SK-N-SH (cell line): ENCODE results near the gene ZSWIM3. TPM values are rescaled to one million over a fixed set of nuclear protein-coding genes. Genes with fewer than 3 reads are reported as not detected.

Source experiments
- CTCF ChIA-PET: fragments of 300-600, 350-600 bp; formaldehyde crosslinking; extraction: SDS; loops from one replicate; lab custom pipeline; 2021; lab: Yijun Ruan, JAX
- POLR2A ChIA-PET: fragments of 350-600 bp; sonication (Branson Sonifier 250); formaldehyde crosslinking; extraction: SDS; loops from one replicate; lab custom pipeline; 2020; ENCODE audit warnings: antibody characterized with exemption, inconsistent platforms; lab: Yijun Ruan, JAX
- DNase-seq: peaks from one replicate; pipeline ENCODE4 v3.0.0; 2012
- H2AFZ ChIP-seq: fragments of 200-600 bp; sonication (generic); 2 replicates; pipeline ENCODE4 v1.8.1; 2016; ENCODE audit warnings: antibody characterized with exemption, mild to moderate bottlenecking, low read depth
- H3F3A ChIP-seq: fragments of 200-600 bp; sonication (generic); replicated peaks from 2 replicates; pipeline ENCODE3; 2016; ENCODE audit warnings: antibody characterized with exemption, mild to moderate bottlenecking; ENCODE audit not compliant: insufficient read depth
- H3K27ac ChIP-seq, 2 experiments: fragments of 200-500 bp in 1 of 2; fragments of 200-600 bp in 1 of 2; sonication (Bioruptor generic) in 1 of 2; sonication (generic), shearing (Covaris generic) in 1 of 2; 2 replicates each; pipeline versions ENCODE4 v1.5.1 to v1.6.1; 2014 to 2016; ENCODE audit warnings: low read depth in 2 of 2, inconsistent platforms in 1 of 2, low read length in 1 of 2, mild to moderate bottlenecking in 1 of 2, mixed read lengths in 1 of 2
- H3K27me3 ChIP-seq: fragments of 200-600 bp; sonication (generic), shearing (Covaris generic); 2 replicates; pipeline ENCODE4 v1.6.1; 2016; ENCODE audit warnings: mixed run types; ENCODE audit not compliant: insufficient read depth
- H3K36me3 ChIP-seq, 2 experiments: fragments of 200-500 bp in 1 of 2; fragments of 200-600 bp in 1 of 2; sonication (Bioruptor generic) in 1 of 2; sonication (generic) in 1 of 2; replicated peaks in 1 of 2; 2 replicates each; pipeline versions ENCODE3 to v1.5.1; 2014 to 2016; ENCODE audit warnings: low read length in 1 of 2, mild to moderate bottlenecking in 1 of 2; ENCODE audit not compliant: insufficient read depth in 2 of 2, control insufficient read depth in 1 of 2
- H3K4me1 ChIP-seq, 2 experiments: fragments of 200-500 bp in 1 of 2; fragments of 200-600 bp in 1 of 2; sonication (Bioruptor generic) in 1 of 2; sonication (generic), shearing (Covaris generic) in 1 of 2; 2 replicates each; pipeline versions ENCODE4 v1.5.1 to v1.6.1; 2014 to 2016; ENCODE audit warnings: low read depth in 1 of 2, low read length in 1 of 2, mixed run types in 1 of 2; ENCODE audit not compliant: insufficient read depth in 2 of 2, control insufficient read depth in 1 of 2
- H3K4me2 ChIP-seq: fragments of 200-600 bp; sonication (generic), shearing (Covaris generic); 2 replicates; pipeline ENCODE4 v1.6.1; 2017; ENCODE audit warnings: mixed run types
- H3K4me3 ChIP-seq, 2 experiments: fragments of 200-500 bp in 1 of 2; fragments of 200-600 bp in 1 of 2; sonication (Bioruptor generic) in 1 of 2; sonication (generic), shearing (Covaris generic) in 1 of 2; 2 replicates each; pipeline versions ENCODE4 v1.5.1 to v1.8.1; 2014 to 2016; ENCODE audit warnings: low read depth in 2 of 2, inconsistent platforms in 1 of 2, low read length in 1 of 2, mild to moderate bottlenecking in 1 of 2, mixed read lengths in 1 of 2, moderate library complexity in 1 of 2
- H3K79me2 ChIP-seq: fragments of 200-600 bp; sonication (generic); 2 replicates; pipeline ENCODE4 v1.8.1; 2017; ENCODE audit warnings: mild to moderate bottlenecking; ENCODE audit not compliant: insufficient read depth
- H3K9ac ChIP-seq: fragments of 200-600 bp; sonication (generic); 2 replicates; pipeline ENCODE4 v1.6.1; 2017; ENCODE audit warnings: mixed run types
- H3K9me2 ChIP-seq: fragments of 200-600 bp; sonication (generic); 2 replicates; pipeline ENCODE4 v1.6.1; 2017; ENCODE audit warnings: mixed run types
- H3K9me3 ChIP-seq: fragments of 200-600 bp; sonication (generic); 2 replicates; pipeline ENCODE4 v1.6.1; 2017; ENCODE audit warnings: mixed run types, mild to moderate bottlenecking, moderate library complexity
- H4K20me1 ChIP-seq: fragments of 200-600 bp; sonication (generic); 2 replicates; pipeline ENCODE4 v1.6.1; 2017; ENCODE audit warnings: mild to moderate bottlenecking, mixed run types; ENCODE audit not compliant: insufficient read depth
- ELF1 ChIP-seq: IDR thresholded peaks from 2 replicates; pipeline ENCODE4 v1.4.0; 2012
- EP300 ChIP-seq, 2 experiments: IDR thresholded peaks; 2 replicates each; pipeline versions ENCODE4 v1.4.0 to v1.6.1; 2012; ENCODE audit warnings: borderline replicate concordance in 1 of 2, low read depth in 1 of 2, low read length in 1 of 2
- EZH2phosphoT487 ChIP-seq: fragments of 200-600 bp; sonication (generic); IDR thresholded peaks from 2 replicates; pipeline ENCODE4 v1.6.1; 2017; ENCODE audit warnings: low read depth, mixed run types, mild to moderate bottlenecking, antibody characterized with exemption, moderate library complexity, borderline replicate concordance
- FOSL2 ChIP-seq: IDR thresholded peaks from 2 replicates; pipeline ENCODE4 v1.4.0; 2012; ENCODE audit warnings: low read depth, mild to moderate bottlenecking, moderate library complexity, borderline replicate concordance
- FOXJ3 ChIP-seq: sonication (generic); formaldehyde crosslinking; IDR thresholded peaks from 2 replicates; pipeline ENCODE4 v1.5.1; 2020; ENCODE audit warnings: mild to moderate bottlenecking, missing genetic modification reagents
- FOXM1 ChIP-seq: IDR thresholded peaks from 2 replicates; pipeline ENCODE4 v1.4.0; 2012; ENCODE audit warnings: low read depth, mild to moderate bottlenecking
- JUND ChIP-seq: IDR thresholded peaks from 2 replicates; pipeline ENCODE4 v1.4.0; 2012
- MAX ChIP-seq: IDR thresholded peaks from 2 replicates; pipeline ENCODE4 v1.4.0; 2012; ENCODE audit warnings: low read depth
- MEF2A ChIP-seq: IDR thresholded peaks from 2 replicates; pipeline ENCODE4 v1.4.0; 2012; ENCODE audit warnings: low read depth, borderline replicate concordance
- MXI1 ChIP-seq: IDR thresholded peaks from 2 replicates; pipeline ENCODE4 v1.6.1; 2012; ENCODE audit warnings: mild to moderate bottlenecking, low read depth, low read length, improper control_type of control experiment
- NRF1 ChIP-seq: IDR thresholded peaks from 2 replicates; pipeline ENCODE4 v1.6.1; 2012; ENCODE audit warnings: low read depth, mild to moderate bottlenecking, low read length
- PBX3 ChIP-seq: IDR thresholded peaks from 2 replicates; pipeline ENCODE4; 2012
- POLR2AphosphoS5 ChIP-seq: IDR thresholded peaks from 2 replicates; pipeline ENCODE4 v1.6.1; 2012; ENCODE audit warnings: low read depth, low read length
- RAD21 ChIP-seq: IDR thresholded peaks from 2 replicates; pipeline ENCODE4 v1.6.1; 2012; ENCODE audit warnings: mild to moderate bottlenecking, low read length
- RCOR1 ChIP-seq: fragments of 150-350 bp; IDR thresholded peaks from 2 replicates; pipeline ENCODE4 v1.6.1; 2017; ENCODE audit warnings: antibody characterized with exemption, low read length
- REST ChIP-seq: IDR thresholded peaks from 2 replicates; pipeline ENCODE4 v1.6.1; 2012; ENCODE audit warnings: mild to moderate bottlenecking, low read depth, low read length, moderate library complexity
- RFX5 ChIP-seq: IDR thresholded peaks from 2 replicates; pipeline ENCODE4 v1.6.1; 2012; ENCODE audit warnings: mild to moderate bottlenecking, improper control_type of control experiment, low read length
- RXRA ChIP-seq: IDR thresholded peaks from 2 replicates; pipeline ENCODE4 v1.4.0; 2012; ENCODE audit warnings: low read depth, mild to moderate bottlenecking, borderline replicate concordance
- SIN3A ChIP-seq: IDR thresholded peaks from 2 replicates; pipeline ENCODE4 v1.6.1; 2012; ENCODE audit warnings: low read depth, mild to moderate bottlenecking, low read length, moderate library complexity, borderline replicate concordance
- SMC3 ChIP-seq: IDR thresholded peaks from 2 replicates; pipeline ENCODE4 v1.6.1; 2012; ENCODE audit warnings: low read depth, low read length, improper control_type of control experiment
- TAF1 ChIP-seq: IDR thresholded peaks from 2 replicates; pipeline ENCODE4 v1.6.1; 2012; ENCODE audit warnings: low read depth, mild to moderate bottlenecking, low read length, moderate library complexity, borderline replicate concordance
- TEAD4 ChIP-seq: IDR thresholded peaks from 2 replicates; pipeline ENCODE4 v1.4.0; 2012; ENCODE audit warnings: mild to moderate bottlenecking, borderline replicate concordance; ENCODE audit not compliant: insufficient read depth
- USF2 ChIP-seq: fragments of 150-350 bp; IDR thresholded peaks from 2 replicates; pipeline ENCODE4 v1.6.1; 2017; ENCODE audit warnings: antibody characterized with exemption, low read length, low read depth, borderline replicate concordance
- ZBTB33 ChIP-seq: IDR thresholded peaks from 2 replicates; pipeline ENCODE4 v1.4.0; 2012; ENCODE audit warnings: low read depth, borderline replicate concordance
- WGBS: methylation state at CpG from one replicate; pipeline ENCODE4 v1.1.6; 2017; ENCODE audit warnings: low lambda C conversion rate; 5-methylcytosine and 5-hydroxymethylcytosine counted together
- polyA plus RNA-seq, 3 experiments: library from polyadenylated mRNA; depleted of rRNA; stranded (reverse); fragments of >200 nt; gene quantifications; 2 replicates each; pipeline ENCODE4 v1.2.3, GENCODE V29; 2012

ZSWIM3 gene
- polyA plus RNA-seq, 1 of the 3 experiments (the other 2 are of a cell fraction) = 2.3 TPM

GRCh38 chr20:45813006-45813340, 44.4 kb upstream of the ZSWIM3 start (continued):
- TF ChIP-seq PBX3 = no peak
- TF ChIP-seq RAD21 = no peak
- TF ChIP-seq JUND = no peak
- TF ChIP-seq SIN3A = no peak
- no peak for TF ChIP-seq SMC3
- TF ChIP-seq ZBTB33 = no peak
- no peak for TF ChIP-seq RFX5
- no peak for TF ChIP-seq MEF2A
- TF ChIP-seq ELF1 = no peak

- Histone ChIP-seq H3K9me2 (no peaks in the 10 kb centered on the region), H3K27ac (no peak overlapping the region), H4K20me1 (no peaks in the 10 kb centered on the region), H3K4me1 (peaks cover 0 to 11% of the 10 kb centered on the region in 2 experiments; a peak in 1 of 4 replicates), H3K9ac (peak overlapping the region; percentile 88), H3K79me2 (peaks cover 33% of the 10 kb centered on the region), H2AFZ (peak overlapping the region; percentile 78; the same call in 1 of the 2 replicates), H3K9me3 (no peaks in the 10 kb centered on the region), H3K27me3 (no peaks in the 10 kb centered on the region), H3F3A (peaks cover 25% of the 10 kb centered on the region), H3K4me2 (peak overlapping the region; percentile 94), H3K36me3 (peaks cover 23 to 29% of the 10 kb centered on the region in 2 experiments), H3K4me3 (peak overlapping the region; percentile 78 to 80)
- WGBS = 45% methylated on average over 7 of the region's 7 CpGs
- POLR2A ChIA-PET = interaction anchor here (0.6 to 1.7 kb wide), 3 partner anchors 19 to 833 kb away, joined by 3 to 4 read pairs (median 4); partner anchors contain the start of gene SNX21
- DNase-seq = no peak
- CTCF ChIA-PET = interaction anchor here (0.6 to 2.4 kb wide), 6 partner anchors 14 to 275 kb away, joined by 3 to 13 read pairs (median 3); partner anchors contain the start of gene ZSWIM1
- TF ChIP-seq FOXJ3 (no peak), MAX (no peak), NRF1 (no peak), FOXM1 (no peak), MXI1 (no peak), TEAD4 (no peak), USF2 (no peak), RFX5 (no peak), SIN3A (no peak), EP300 (IDR thresholded peaks at IDR 0.05; ENCODE audit: borderline replicate concordance in 1 of 2, low read depth in 1 of 2, low read length in 1 of 2) (no peak), RAD21 (no peak), EZH2phosphoT487 (no peak), RCOR1 (no peak), TAF1 (no peak), REST (no peak), POLR2AphosphoS5 (no peak), RXRA (no peak), FOSL2 (no peak), PBX3 (no peak)
Observed at GRCh38 chr20:45813489-45813888, 43.9 kb upstream of the ZSWIM3 start.
